Measurements from ENCODE around the gene FAM234B.
"Not testable (repeated sequence)": the region's sequence is repeated elsewhere in the genome, so short reads cannot be mapped to it uniquely, and the experiment has no call there.

The FAM234B gene

GRCh38 chr12:13024531-13024916, 19.7 kb upstream of the FAM234B start:
- DNase-seq = no peak

GRCh38 chr12:13026286-13026685, 17.9 kb upstream of the FAM234B start:
- DNase-seq = no peak

- DNase-seq = no peak
These were observed 17.1 kb upstream of the FAM234B start for GRCh38 chr12:13027032-13027431.

GRCh38 chr12:13027508-13027907, 16.7 kb upstream of the FAM234B start:
- DNase-seq = no peak

GRCh38 chr12:13028825-13029570, 15.2 kb upstream of the FAM234B start:
- DNase-seq = no peak

- DNase-seq = no peak
These were observed 13.5 kb upstream of the FAM234B start for GRCh38 chr12:13030541-13031291.

- DNase-seq = no peak
These were observed 12.0 kb upstream of the FAM234B start for GRCh38 chr12:13032164-13032563.

- no peak for DNase-seq
These were observed 10.7 kb upstream of the FAM234B start for GRCh38 chr12:13033476-13033875.

- not testable (repeated sequence) for DNase-seq
These were observed 8.8 kb upstream of the FAM234B start for GRCh38 chr12:13035335-13035734.

- DNase-seq = no peak
These were observed 7.3 kb upstream of the FAM234B start for GRCh38 chr12:13036881-13037280.

- no peak for DNase-seq
These were observed 5.6 kb upstream of the FAM234B start for GRCh38 chr12:13038491-13039161.

GRCh38 chr12:13039328-13039956, 4.7 kb upstream of the FAM234B start:
- DNase-seq = peak; percentile 36 to 47

GRCh38 chr12:13041224-13041623, 3.0 kb upstream of the FAM234B start:
- DNase-seq = no peak

GRCh38 chr12:13042666-13043230, 1.4 kb upstream of the FAM234B start:
- DNase-seq = no peak

- no peak for DNase-seq
These were observed 722 bp downstream of the FAM234B start for GRCh38 chr12:13044906-13045299.

- no peak for DNase-seq
These were observed 1.6 kb downstream of the FAM234B start for GRCh38 chr12:13045816-13046215.

- DNase-seq = no peak
These were observed 2.8 kb downstream of the FAM234B start for GRCh38 chr12:13046964-13047363.

- DNase-seq = no peak
These were observed 5.6 kb downstream of the FAM234B start for GRCh38 chr12:13049816-13050215.

GRCh38 chr12:13052421-13052820, 8.2 kb downstream of the FAM234B start:
- DNase-seq = no peak

- not testable (repeated sequence) for DNase-seq
These were observed 9.4 kb downstream of the FAM234B start for GRCh38 chr12:13053617-13054016.

- DNase-seq = no peak
These were observed 16.4 kb downstream of the FAM234B start for GRCh38 chr12:13060581-13060980.

- no peak for DNase-seq
These were observed 17.2 kb downstream of the FAM234B start for GRCh38 chr12:13061377-13061776.

- no peak for DNase-seq
These were observed 18.5 kb downstream of the FAM234B start for GRCh38 chr12:13062669-13063068.

All from NCI-H526 (cell line).